Measurements from ENCODE around the gene SERTAD1.

GRCh38 chr19:40474737-40475136, 48.9 kb upstream of the SERTAD1 start:
- TF ChIP-seq REST (IDR thresholded peaks at IDR 0.05; ENCODE audit: insufficient read depth in 1 of 2, low read depth in 2 of 2, low read length in 2 of 2) (no peak), POLR2AphosphoS5 (IDR thresholded peaks at IDR 0.05; ENCODE audit: low read depth, low read length) (no peak)

All from PFSK-1 (cell line).